Measurements from ENCODE around the gene CAVIN2.
"Not testable (repeated sequence)": the region's sequence is repeated elsewhere in the genome, so short reads cannot be mapped to it uniquely, and the experiment has no call there.

The CAVIN2 gene

GRCh38 chr2:191797942-191798876 is 48.7 kb downstream of the CAVIN2 start:
- no peak for DNase-seq

DNA sequence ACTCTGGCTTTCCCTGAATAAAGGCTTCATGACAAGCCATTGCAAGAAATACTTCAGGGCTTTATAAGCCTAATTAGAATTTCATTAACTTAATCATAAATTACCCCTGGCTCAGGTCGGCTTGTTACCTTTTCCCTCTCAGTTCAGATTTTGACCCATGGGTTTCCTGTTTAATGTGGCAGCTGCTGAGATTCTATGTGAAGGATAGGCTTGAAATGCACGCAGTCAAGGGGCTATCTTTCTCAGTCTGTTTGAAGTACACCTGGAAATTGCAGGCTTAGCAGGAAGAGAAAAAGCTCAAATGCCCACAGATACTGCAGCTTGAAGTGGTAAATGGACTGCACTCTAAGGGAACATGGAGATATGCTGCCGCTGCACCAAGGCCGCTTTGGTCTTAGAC is 49.4 kb downstream of the CAVIN2 start:
- no peak for DNase-seq

DNA sequence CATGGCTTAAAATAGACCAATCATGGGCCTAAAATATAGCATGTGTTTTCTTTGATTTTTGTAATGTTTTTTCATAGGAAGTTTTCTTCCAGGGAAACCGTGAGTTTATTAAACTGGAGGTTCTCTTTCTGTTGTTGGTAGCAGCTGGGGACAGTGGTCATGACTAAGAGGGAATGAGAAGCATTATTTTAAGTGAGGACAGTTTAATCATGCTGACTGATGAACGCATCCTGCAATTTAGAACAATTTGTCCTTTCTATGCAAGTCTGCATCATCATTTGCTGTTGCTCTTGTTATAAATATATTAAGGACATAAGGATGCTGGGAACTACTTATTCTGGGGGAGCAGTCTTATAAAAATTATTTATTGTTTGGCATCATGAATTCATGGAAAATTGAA is 51.2 kb downstream of the CAVIN2 start:
- no peak for DNase-seq

DNA sequence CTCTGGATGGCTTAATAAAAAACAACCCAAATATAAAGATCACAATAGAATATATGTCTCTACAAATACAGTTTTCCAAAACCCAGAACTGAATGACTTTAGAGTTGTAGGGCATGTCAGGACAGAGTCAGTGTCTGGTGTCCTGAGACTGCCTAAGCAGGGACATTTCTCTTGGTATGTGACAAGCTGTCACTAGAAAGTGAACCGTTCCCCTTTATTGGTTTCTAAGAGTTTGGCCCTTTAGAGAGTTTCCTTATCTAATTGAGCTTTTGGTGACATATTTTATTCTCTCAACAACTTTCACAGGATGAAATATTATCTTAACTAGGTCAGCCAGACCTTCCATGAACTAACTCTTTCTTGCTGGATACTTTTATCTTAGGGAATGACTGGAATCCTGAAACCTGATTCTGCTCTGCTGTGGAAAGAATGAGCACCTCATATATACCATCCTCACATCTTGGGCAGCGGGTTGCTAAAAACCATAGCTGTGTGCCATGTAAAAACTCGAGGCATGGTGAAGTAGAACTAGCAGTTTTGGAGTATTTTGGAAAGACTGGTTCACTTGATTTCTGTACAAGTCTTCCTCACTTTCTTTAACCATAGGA is 54.8 kb downstream of the CAVIN2 start:
- DNase-seq = no peak

GRCh38 chr2:191790737-191791136 is 56.2 kb downstream of the CAVIN2 start:
- no peak for DNase-seq

GRCh38 chr2:191789796-191790195 is 57.1 kb downstream of the CAVIN2 start:
- no peak for DNase-seq

DNA sequence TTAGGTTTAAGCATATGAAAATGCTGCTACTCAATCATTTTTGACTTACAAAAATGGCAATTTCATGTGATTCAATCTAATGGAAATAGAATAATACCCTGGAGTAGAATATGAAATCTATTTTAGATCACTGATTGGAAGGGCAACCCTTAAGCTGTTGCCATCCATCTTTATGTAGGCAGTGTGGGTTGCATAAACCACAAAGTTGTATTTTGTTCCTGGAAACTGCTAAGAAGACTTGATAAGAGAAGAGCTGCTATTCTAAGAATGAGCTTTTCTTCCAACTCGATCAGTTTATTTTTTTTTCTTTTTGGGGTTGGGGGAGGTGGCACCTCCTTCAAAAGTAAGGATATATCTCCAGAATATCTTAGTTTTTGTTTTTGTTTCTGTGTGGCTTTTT is 60.2 kb downstream of the CAVIN2 start:
- no peak for DNase-seq

DNA sequence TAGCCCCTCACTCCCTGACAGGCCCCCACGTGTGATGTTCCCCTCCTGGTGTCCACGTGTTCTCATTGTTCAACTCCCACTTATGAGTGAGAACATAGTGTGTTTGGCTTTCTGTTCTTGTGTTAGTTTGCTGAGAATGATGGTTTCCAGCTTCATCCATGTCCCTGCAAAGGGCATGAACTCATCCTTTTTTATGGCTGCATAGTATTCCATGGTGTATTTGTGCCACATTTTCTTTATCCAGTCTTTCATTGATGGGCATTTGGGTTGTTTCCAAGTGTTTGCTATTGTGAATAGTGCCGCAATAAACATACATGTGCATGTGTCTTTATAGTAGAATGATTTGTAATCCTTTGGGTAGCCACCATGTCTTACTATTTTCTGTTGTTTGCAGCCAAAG is 61.2 kb downstream of the CAVIN2 start:
- not testable (repeated sequence) for DNase-seq

Data from CD4-positive, alpha-beta T cell treated with Interleukin-12 subunit alpha and Interleukin-12 subunit beta, for 1 hour (primary cell).